Measurements from ENCODE around the gene MTERF4.

MTERF4 gene

GRCh38 chr2:241068942-241069810 is 32.9 kb downstream of the MTERF4 start:
- no peak for DNase-seq (ENCODE audit: low read depth in 2 of 2)

- DNase-seq (ENCODE audit: low read depth in 2 of 2) = no peak
Observed at GRCh38 chr2:241068136-241068941, 33.7 kb downstream of the MTERF4 start.

- no peak for DNase-seq (ENCODE audit: low read depth in 2 of 2)
Observed at GRCh38 chr2:241067501-241068135, 34.5 kb downstream of the MTERF4 start.

- DNase-seq (ENCODE audit: low read depth in 2 of 2) = no peak
Observed at GRCh38 chr2:241066893-241067341, 35.2 kb downstream of the MTERF4 start.

GRCh38 chr2:241066171-241066892 is 35.8 kb downstream of the MTERF4 start:
- no peak for DNase-seq (ENCODE audit: low read depth in 2 of 2)

GRCh38 chr2:241065355-241065803 is 36.7 kb downstream of the MTERF4 start:
- no peak for DNase-seq (ENCODE audit: low read depth in 2 of 2)

GRCh38 chr2:241064802-241065354 is 37.2 kb downstream of the MTERF4 start:
- DNase-seq (ENCODE audit: low read depth in 2 of 2) = no peak

- DNase-seq (ENCODE audit: low read depth in 2 of 2) = peak in 1 of 2 donors; percentile 10
Observed at GRCh38 chr2:241064008-241064801, 37.9 kb downstream of the MTERF4 start.

- DNase-seq (ENCODE audit: low read depth in 2 of 2) = no peak
Observed at GRCh38 chr2:241063587-241063986, 38.5 kb downstream of the MTERF4 start.

GRCh38 chr2:241063093-241063551 is 39.0 kb downstream of the MTERF4 start:
- no peak for DNase-seq (ENCODE audit: low read depth in 2 of 2)

GRCh38 chr2:241062389-241063092 is 39.5 kb downstream of the MTERF4 start:
- DNase-seq (ENCODE audit: low read depth in 2 of 2) = no peak

GRCh38 chr2:241061275-241061674 is 40.8 kb downstream of the MTERF4 start:
- no peak for DNase-seq (ENCODE audit: low read depth in 2 of 2)

- DNase-seq (ENCODE audit: low read depth in 2 of 2) = no peak
Observed at GRCh38 chr2:241053576-241054251, 48.4 kb downstream of the MTERF4 start.

GRCh38 chr2:241052677-241053360 is 49.3 kb downstream of the MTERF4 start:
- DNase-seq (ENCODE audit: low read depth in 2 of 2) = no peak

- no peak for DNase-seq (ENCODE audit: low read depth in 2 of 2)
Observed at GRCh38 chr2:241051578-241052487, 50.3 kb downstream of the MTERF4 start.

- DNase-seq (ENCODE audit: low read depth in 2 of 2) = no peak
Observed at GRCh38 chr2:241050624-241051577, 51.2 kb downstream of the MTERF4 start.

Data from stimulated activated CD4-positive, alpha-beta T cell treated with anti-CD3 and anti-CD28 coated beads, Interleukin-1b, Interleukin-23, amount 100 ng/mL, for 1 hour (primary cell).